Endometrium (tissue), 2 donors: ENCODE measurements around the gene YJEFN3.

ENCODE experiments used
- FAIRE-seq: peaks from 2 replicates; lab custom pipeline; 2012; peaks lifted over from hg19 to GRCh38; lab: Jason Lieb, UNC
- donor health status: control.
- donor health status: control.

Gene YJEFN3

GRCh38 chr19:19528721-19529490, at the start of gene YJEFN3:
TSS of gene YJEFN3 (plus strand) at chr19:19528911. CDS start at chr19:19528933, 22 bp downstream.
- no peak for FAIRE-seq

- FAIRE-seq, result no peak
Measured at GRCh38 chr19:19480688-19481087, 48.0 kb upstream of the YJEFN3 start.

GRCh38 chr19:19482809-19483596, 45.7 kb upstream of the YJEFN3 start:
- no peak for FAIRE-seq

GRCh38 chr19:19485161-19485997, 43.3 kb upstream of the YJEFN3 start:
- FAIRE-seq, result no peak

GRCh38 chr19:19485998-19486290, 42.8 kb upstream of the YJEFN3 start:
- FAIRE-seq, result no peak

GRCh38 chr19:19486343-19487076, 42.2 kb upstream of the YJEFN3 start:
- FAIRE-seq, result no peak

GRCh38 chr19:19487077-19487949, 41.4 kb upstream of the YJEFN3 start:
- no peak for FAIRE-seq

GRCh38 chr19:19487950-19488874, 40.5 kb upstream of the YJEFN3 start:
- no peak for FAIRE-seq

GRCh38 chr19:19488875-19489690, 39.6 kb upstream of the YJEFN3 start:
- FAIRE-seq, result peak; percentile 77

GRCh38 chr19:19489804-19490204, 38.9 kb upstream of the YJEFN3 start:
- no peak for FAIRE-seq

- peak; percentile 78 for FAIRE-seq
Measured at GRCh38 chr19:19490214-19490968, 38.3 kb upstream of the YJEFN3 start.

GRCh38 chr19:19491321-19492025, 37.2 kb upstream of the YJEFN3 start:
- no peak for FAIRE-seq

GRCh38 chr19:19492026-19492610, 36.6 kb upstream of the YJEFN3 start:
- FAIRE-seq, result no peak

GRCh38 chr19:19493841-19494546, 34.7 kb upstream of the YJEFN3 start:
- no peak for FAIRE-seq

- no peak for FAIRE-seq
Measured at GRCh38 chr19:19495614-19496603, 32.8 kb upstream of the YJEFN3 start.
